Right renal pelvis (tissue), 4 donors: ENCODE data around the gene PTBP3. TPM values are rescaled to one million over a fixed set of nuclear protein-coding genes. Genes with fewer than 3 reads are reported as not detected.
"Not testable (repeated sequence)": the region's sequence is repeated elsewhere in the genome, so short reads cannot be mapped to it uniquely, and the experiment has no call there.

Experiments
- DNase-seq, 4 donors: peaks; one replicate each; pipeline ENCODE4 v3.0.0-alpha.2; 2013; ENCODE audit warnings: low read depth in 4 of 4, low spot score in 3 of 4, missing footprints in 1 of 4
- polyA plus RNA-seq, 4 donors: library from polyadenylated mRNA; unstranded; fragments of 120-200 nt; gene quantifications; one replicate each; pipeline ENCODE4 v1.2.1, GENCODE V29; 2013; ENCODE audit not compliant: insufficient read length in 4 of 4

The PTBP3 gene
- polyA plus RNA-seq, 4 donors: 86.5 to 119 (median 102) TPM

- DNase-seq: no peak
Measured at GRCh38 chr9:112274600-112274999, 58.8 kb downstream of the PTBP3 start.

GRCh38 chr9:112273876-112274275 is 59.5 kb downstream of the PTBP3 start:
- no peak for DNase-seq

- no peak for DNase-seq
Measured at GRCh38 chr9:112271466-112272098, 61.8 kb downstream of the PTBP3 start.

- DNase-seq: peak in 1 of 4 donors; percentile 7
Measured at GRCh38 chr9:112268413-112268812, 65.0 kb downstream of the PTBP3 start.

- DNase-seq: not testable (repeated sequence)
Measured at GRCh38 chr9:112267086-112267485, 66.3 kb downstream of the PTBP3 start.

- DNase-seq: no peak
Measured at GRCh38 chr9:112265391-112265790, 68.0 kb downstream of the PTBP3 start.

GRCh38 chr9:112262577-112262976 is 70.8 kb downstream of the PTBP3 start:
- no peak for DNase-seq

GRCh38 chr9:112261133-112261532 is 72.3 kb downstream of the PTBP3 start:
- DNase-seq: no peak

GRCh38 chr9:112258106-112258505 is 75.3 kb downstream of the PTBP3 start:
- no peak for DNase-seq

- no peak for DNase-seq
Measured at GRCh38 chr9:112252194-112252593, 81.2 kb downstream of the PTBP3 start.

- no peak for DNase-seq
Measured at GRCh38 chr9:112249277-112249676, 84.1 kb downstream of the PTBP3 start.

GRCh38 chr9:112248722-112249121 is 84.7 kb downstream of the PTBP3 start:
- no peak for DNase-seq

- DNase-seq: no peak
Measured at GRCh38 chr9:112247090-112247489, 86.3 kb downstream of the PTBP3 start.

- DNase-seq: no peak
Measured at GRCh38 chr9:112245126-112245525, 88.3 kb downstream of the PTBP3 start.

GRCh38 chr9:112242147-112242804 is 91.1 kb downstream of the PTBP3 start:
- DNase-seq: no peak

GRCh38 chr9:112241491-112241890 is 91.9 kb downstream of the PTBP3 start:
- no peak for DNase-seq

- DNase-seq: no peak
Measured at GRCh38 chr9:112239708-112240107, 93.7 kb downstream of the PTBP3 start.

GRCh38 chr9:112239284-112239683 is 94.1 kb downstream of the PTBP3 start:
- DNase-seq: no peak

- DNase-seq: no peak
Measured at GRCh38 chr9:112234779-112235178, 98.6 kb downstream of the PTBP3 start.

- no peak for DNase-seq
Measured at GRCh38 chr9:112233769-112234168, 99.7 kb downstream of the PTBP3 start.

- DNase-seq: no peak
Measured at GRCh38 chr9:112232233-112232632, 101.2 kb downstream of the PTBP3 start.

- DNase-seq: no peak
Measured at GRCh38 chr9:112226091-112226490, 107.3 kb downstream of the PTBP3 start.
